Pancreas (tissue), 10 donors: ENCODE results near the gene LMOD3. TPM values are rescaled to one million over a fixed set of nuclear protein-coding genes. Genes with fewer than 3 reads are reported as not detected.
A peak's percentile ranks its signal among the peaks of the same experiment; 100 is the strongest.

Experiments used
- ATAC-seq, 4 donors: fragments of 200-7000 bp; cut with Tn5 transposase; one replicate each; pipeline versions ENCODE4 v1.8.0 to v1.9.1; 2020; ENCODE audit warnings: mild to moderate bottlenecking in 4 of 4, moderate library complexity in 4 of 4
- DNase-seq, 6 donors: peaks; one replicate each; pipeline ENCODE4 v3.0.0-alpha.2; 2020
- FAIRE-seq: peaks from 2 replicates; lab custom pipeline; 2012; peaks lifted over from hg19 to GRCh38; lab: Jason Lieb, UNC
- H3K27ac ChIP-seq, 4 donors: fragments of 200-600 bp; sonication (generic); 1 replicate in 3 of 4; 2 replicates in 1 of 4; pipeline versions ENCODE4 v1.5.0 to v1.8.0; 2020
- H3K27me3 ChIP-seq, 4 donors: fragments of 200-600 bp; one replicate each; pipeline ENCODE4 v1.8.0; 2021
- H3K36me3 ChIP-seq, 3 donors: fragments of 200-600 bp; sonication (generic) in 1 of 3; one replicate each; pipeline versions ENCODE4 v1.5.0 to v1.8.0; 2020 to 2021
- H3K4me1 ChIP-seq, 3 donors: fragments of 200-600 bp; one replicate each; pipeline ENCODE4 v1.8.0; 2021
- H3K4me3 ChIP-seq, 4 donors: fragments of 200-600 bp; sonication (generic) in 2 of 4; one replicate each; pipeline versions ENCODE4 v1.5.0 to v1.8.0; 2020 to 2021
- H3K9me3 ChIP-seq, 4 donors: fragments of 200-600 bp; one replicate each; pipeline ENCODE4 v1.8.0; 2021
- CTCF ChIP-seq, 4 donors: fragments of 200-600 bp; sonication (generic) in 3 of 4; IDR thresholded peaks; one replicate each; pipeline versions ENCODE4 v1.5.0 to v1.8.0; 2021; ENCODE audit warnings: antibody characterized with exemption in 4 of 4
- WGBS, 2 donors: extraction: QIAGEN DNeasy Blood & Tissue Kit; methylation state at CpG; one replicate each; pipeline ENCODE4 v1.1.7; 2013; 5-methylcytosine and 5-hydroxymethylcytosine counted together
- intact Hi-C, 3 donors: fragments of 100-400 bp; cut with DNase I; formaldehyde crosslinking; loops; one replicate each; pipeline versions ENCODE4 v1.11.1 to v1.14.2; 2022
- polyA plus RNA-seq, 2 donors: library from polyadenylated mRNA; stranded (reverse); fragments of 200-250 nt; gene quantifications; one replicate each; pipeline ENCODE4 v1.2.3, GENCODE V29; 2013
- total RNA-seq, 6 donors: library from RNA; stranded (reverse); fragmentation: NEBNext Ultra II Directional in 4 of 6; extraction: Animal tissue kit (Norgen Biotek cat#: 25700) in 4 of 6; gene quantifications; one replicate each; pipeline versions ENCODE4 v1.2.1 to v1.2.4, GENCODE V29; 2021 to 2023
- donor health status: healthy with polysubstance abuse.
- donor health status: DM: no; HTN: no; CAD: no; lungs with moderate emphysema.
- donor health status: DM: no; HTN: no; CAD: no.
- donor health status: control.
- donor health status: control.
- donor health status: Bipolar disorder and iron deficiency.
- donor health status: DM: yes; HTN: yes; CAD: no.
- donor health status: DM: no; HTN: no; CAD: no.
- donor health status: DM: no; HTN: no; CAD: no.
- donor health status: DM: yes; HTN: yes; CAD: no.

LMOD3 gene
- total and polyA plus RNA-seq, 8 donors = 0.08 TPM; not detected in 7

- DNase-seq = no peak
- no peak for FAIRE-seq
- 78 to 82% methylated on average over 2 of the region's 2 CpGs for WGBS, 2 donors
- Histone ChIP-seq H3K9me3 (no peaks in the 10 kb centered on the region), H3K27me3 (no peaks in the 10 kb centered on the region), H3K27ac (no peak overlapping the region), H3K4me1 (peaks cover 0 to 7% (median 0%) of the 10 kb centered on the region in 3 donors), H3K4me3 (no peak overlapping the region), H3K36me3 (no peaks in the 10 kb centered on the region)
- TF ChIP-seq CTCF (IDR thresholded peaks at IDR 0.05) = no peak
- intact Hi-C loops = loop anchor here in 2 of 3 donors (5.0 kb wide), 2 partner anchors 140 to 145 kb away; no protein-coding TSS in a partner anchor
- no peak for ATAC-seq
Measured at GRCh38 chr3:69162308-69162980, 40.0 kb upstream of the LMOD3 start.

- DNase-seq (peak in 2 of 6 donors; percentile 17 to 39), FAIRE-seq (peak; percentile 75), ATAC-seq (peak; percentile 60 to 93 (median 88))
- peaks cover 0 to under 1% (median 0%) of the 10 kb centered on the region in 3 donors for H3K4me1 ChIP-seq
- intact Hi-C loops = loop anchor here in 2 of 3 donors (5.0 kb wide), 2 partner anchors 141 to 146 kb away; no protein-coding TSS in a partner anchor
- no peak overlapping the region for H3K4me3 ChIP-seq
- H3K36me3 ChIP-seq = no peaks in the 10 kb centered on the region
- peak; percentile 69 to 87 (median 80) for TF ChIP-seq CTCF (IDR thresholded peaks at IDR 0.05)
- no peaks in the 10 kb centered on the region for H3K9me3 ChIP-seq
- H3K27ac ChIP-seq = no peak overlapping the region
- H3K27me3 ChIP-seq = no peaks in the 10 kb centered on the region
- WGBS, 2 donors = 34 to 36% methylated on average over 5 of the region's 5 CpGs
Measured at GRCh38 chr3:69161587-69162307, 39.4 kb upstream of the LMOD3 start.

GRCh38 chr3:69160525-69160924 lies 38.1 kb upstream of the LMOD3 start:
- 61 to 73% methylated on average over 4 of the region's 4 CpGs for WGBS, 2 donors
- intact Hi-C loops = loop anchor here in 2 of 3 donors (5.0 kb wide), 2 partner anchors 142 to 147 kb away; no protein-coding TSS in a partner anchor
- no peak overlapping the region for H3K27ac ChIP-seq
- H3K9me3 ChIP-seq = no peaks in the 10 kb centered on the region
- H3K4me3 ChIP-seq = no peak overlapping the region
- FAIRE-seq (no peak), DNase-seq (no peak), ATAC-seq (no peak)
- no peaks in the 10 kb centered on the region for H3K27me3 ChIP-seq
- no peaks in the 10 kb centered on the region for H3K36me3 ChIP-seq
- no peak for TF ChIP-seq CTCF (IDR thresholded peaks at IDR 0.05)
- no peaks in the 10 kb centered on the region for H3K4me1 ChIP-seq

GRCh38 chr3:69160107-69160506 lies 37.7 kb upstream of the LMOD3 start:
- FAIRE-seq (no peak), DNase-seq (no peak)
- TF ChIP-seq CTCF (IDR thresholded peaks at IDR 0.05) = no peak

More at GRCh38 chr3:69160107-69160506, 37.7 kb upstream of the LMOD3 start:
- H3K27me3 ChIP-seq = no peaks in the 10 kb centered on the region
- no peaks in the 10 kb centered on the region for H3K4me1 ChIP-seq
- 65 to 73% methylated on average over 2 of the region's 2 CpGs for WGBS, 2 donors
- intact Hi-C loops = loop anchor here in 2 of 3 donors (5.0 kb wide), 2 partner anchors 142 to 147 kb away; no protein-coding TSS in a partner anchor
- no peak overlapping the region for H3K4me3 ChIP-seq
- no peaks in the 10 kb centered on the region for H3K36me3 ChIP-seq
- no peaks in the 10 kb centered on the region for H3K9me3 ChIP-seq
- no peak overlapping the region for H3K27ac ChIP-seq
- ATAC-seq = no peak
